ENCODE data around the gene FBXL4.

The FBXL4 gene

DNA sequence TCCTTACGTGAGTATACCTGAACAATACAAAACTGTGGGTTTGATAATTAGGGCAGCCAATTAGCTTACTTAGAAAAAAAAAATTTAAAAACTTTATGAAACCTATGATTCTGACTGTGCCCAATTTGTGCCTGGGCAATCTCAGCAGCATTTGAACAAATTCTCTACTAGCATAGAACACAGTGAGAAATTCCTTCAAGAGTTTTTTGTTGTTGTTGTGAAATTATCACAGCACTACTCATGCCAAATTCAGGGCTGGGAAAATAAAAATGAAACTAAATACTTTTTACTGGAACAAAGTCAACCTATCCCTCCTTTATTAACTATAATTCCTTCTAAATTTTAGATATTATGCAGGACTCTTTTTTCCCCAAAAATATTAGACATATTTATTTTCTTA is 70.5 kb downstream of the FBXL4 start:
- DNase-seq, result no peak

DNA sequence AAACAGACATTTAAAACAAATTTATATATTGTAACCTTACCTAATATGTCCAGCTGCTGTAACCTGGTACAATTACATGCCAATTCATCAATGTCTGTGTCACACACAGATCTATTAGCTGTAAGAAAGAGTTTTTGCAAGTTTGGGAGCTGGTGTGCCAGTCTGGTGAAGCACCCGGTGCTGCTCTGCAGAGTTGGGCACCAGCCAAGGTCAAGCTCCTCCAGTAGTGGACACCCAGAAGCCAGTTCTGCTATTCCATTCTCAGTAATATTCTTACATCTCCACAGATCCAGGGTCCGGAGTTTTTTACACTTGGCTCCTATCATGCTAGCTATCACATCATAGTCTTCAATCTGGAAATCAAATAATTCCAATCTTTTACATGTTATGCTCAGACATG is 72.4 kb downstream of the FBXL4 start:
- DNase-seq, result no peak

DNA sequence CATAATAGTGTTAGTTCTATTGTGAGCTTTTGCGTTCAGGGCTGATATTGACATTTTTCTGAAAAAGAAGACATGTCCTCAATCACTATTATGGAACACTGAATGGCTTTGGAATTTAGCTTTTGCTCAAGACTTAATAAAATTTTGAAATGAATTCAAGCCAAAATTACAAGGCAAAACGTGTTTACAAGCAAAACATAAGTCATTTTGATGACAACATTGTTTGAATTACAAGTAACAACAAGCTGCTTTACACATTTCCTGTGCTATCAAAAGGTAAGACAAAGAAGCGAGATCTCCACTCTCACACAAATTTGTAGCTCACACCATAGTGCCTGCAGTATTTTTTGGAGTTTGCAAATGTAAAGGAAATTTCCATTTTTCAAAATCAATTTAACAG is 75.9 kb downstream of the FBXL4 start:
- no peak for DNase-seq

DNA sequence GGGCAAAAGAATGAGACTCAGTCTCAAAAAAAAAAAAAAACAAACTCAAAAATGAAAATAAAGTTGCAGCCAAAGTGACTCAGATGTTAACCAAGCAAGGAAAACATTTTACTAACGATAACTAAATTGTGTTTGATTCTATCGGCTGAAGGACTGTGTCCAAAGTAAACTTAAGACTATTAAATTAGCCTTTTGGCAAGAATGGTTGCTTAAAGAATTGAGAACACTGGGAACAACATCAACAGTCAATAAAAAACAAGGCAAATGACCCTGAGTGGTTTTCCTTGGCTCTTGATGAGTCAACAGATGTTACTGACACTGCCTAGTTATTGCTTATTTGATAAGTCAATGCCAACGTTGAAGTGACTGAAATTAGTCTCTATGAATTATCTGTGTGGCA is 76.7 kb downstream of the FBXL4 start:
- no peak for DNase-seq

DNA sequence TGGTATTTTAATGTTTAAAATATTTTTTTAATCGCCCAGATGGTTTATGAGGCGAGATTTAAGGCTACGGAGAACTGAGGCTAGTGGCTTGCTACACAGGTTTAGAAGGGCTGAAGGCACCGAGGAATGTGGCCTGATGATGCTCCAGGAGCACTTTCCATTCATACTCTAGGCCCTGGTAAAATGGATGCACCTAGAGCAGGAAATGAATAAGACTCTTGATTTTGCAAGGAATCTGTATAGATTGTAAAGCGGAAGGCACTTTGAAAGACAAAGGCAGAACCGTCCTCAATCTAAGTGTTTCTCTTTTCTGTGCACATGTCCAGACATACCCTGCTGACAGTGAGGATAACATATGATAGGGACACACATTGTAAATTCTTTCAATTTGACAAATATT is 83.2 kb downstream of the FBXL4 start:
- DNase-seq, result no peak

DNA sequence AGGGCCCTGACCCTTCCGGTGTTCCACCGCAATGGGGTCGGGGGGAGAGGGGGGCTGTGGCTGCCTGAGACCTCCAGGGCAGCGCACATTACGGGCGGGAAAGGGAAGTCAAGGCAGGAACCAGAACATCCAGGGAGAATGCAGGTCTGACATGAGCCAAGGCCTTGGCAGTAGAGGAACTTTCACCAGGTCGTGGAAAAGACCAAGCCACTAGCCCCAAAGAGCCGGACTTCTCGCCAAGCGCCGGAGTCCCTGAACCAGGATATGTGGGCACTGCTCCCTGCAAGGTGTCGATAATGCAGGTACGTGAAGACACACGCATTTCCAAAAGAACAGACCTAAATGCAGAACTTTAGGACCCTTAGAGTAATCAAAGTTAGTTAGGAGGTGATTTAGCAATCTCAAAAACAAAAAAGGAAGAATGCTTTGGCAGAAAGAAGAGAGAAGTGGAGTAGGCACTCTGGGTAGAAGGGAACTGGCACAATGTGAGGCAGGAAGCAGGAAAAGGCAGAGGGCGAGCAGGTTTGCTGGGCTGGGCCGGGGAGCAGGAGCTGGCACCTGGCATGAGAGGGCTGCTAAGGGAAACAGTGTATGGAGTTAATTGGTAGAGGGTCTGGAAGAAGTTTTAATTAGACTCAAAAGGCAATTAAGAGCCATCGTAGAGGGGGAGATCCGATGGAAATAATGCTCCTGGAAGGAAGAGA is 99.1 kb downstream of the FBXL4 start:
- no peak for DNase-seq

DNA sequence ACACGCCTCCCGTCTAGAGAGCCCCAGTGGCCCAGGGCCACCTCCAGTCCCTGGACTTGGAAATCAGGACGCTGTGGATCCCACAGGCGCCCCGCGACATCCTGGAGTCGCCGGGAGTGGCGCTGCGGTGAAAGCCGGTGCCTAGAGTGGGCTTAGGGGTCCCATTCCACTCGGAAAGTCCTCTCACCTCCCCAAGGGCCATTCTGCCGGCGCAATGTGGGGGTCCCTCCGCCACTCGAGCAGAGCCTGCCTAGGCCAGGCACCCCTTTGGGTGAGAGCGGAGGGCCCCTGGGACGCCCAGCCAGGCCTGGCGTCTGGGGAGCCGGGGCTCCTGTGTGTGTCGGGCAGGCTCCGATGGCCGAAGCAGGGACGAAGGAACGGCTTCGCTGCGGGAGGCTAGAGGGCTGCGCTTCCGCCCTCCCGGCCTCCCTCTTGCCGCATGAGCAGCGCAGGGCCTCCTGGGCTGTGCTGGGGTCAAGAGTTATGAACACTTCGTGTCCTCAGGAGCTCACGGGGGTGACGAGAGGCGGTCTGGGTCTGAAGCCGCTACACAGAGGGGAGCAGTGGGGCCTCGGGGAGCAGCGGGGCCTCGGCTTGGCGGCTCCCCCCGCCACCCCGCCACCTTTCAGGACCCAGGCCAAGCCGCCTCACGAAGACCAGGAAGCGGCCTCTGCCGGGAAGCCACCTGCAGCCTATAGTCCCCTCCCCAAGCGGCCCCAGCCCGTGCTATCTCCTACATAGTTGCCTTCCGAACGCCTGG is 99.8 kb downstream of the FBXL4 start:
- DNase-seq, result no peak

DNA sequence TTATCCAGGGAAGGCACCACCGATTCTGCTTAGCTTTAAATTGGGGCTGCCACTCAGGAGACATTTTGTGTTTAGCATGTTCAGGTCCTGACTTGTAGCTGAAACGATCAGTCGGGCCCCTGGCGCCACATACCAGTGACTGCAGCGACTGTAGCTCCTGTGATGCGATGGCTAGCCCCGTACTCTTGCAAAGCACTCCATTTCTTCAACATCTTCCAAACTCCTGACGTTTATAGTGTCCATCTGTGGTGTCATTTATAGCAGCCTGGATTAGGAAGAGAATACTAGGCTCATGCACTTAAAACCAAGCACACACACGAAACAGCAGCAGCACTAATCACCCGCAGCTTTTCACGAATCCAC is 100.3 kb downstream of the FBXL4 start:
- DNase-seq, result no peak

DNA sequence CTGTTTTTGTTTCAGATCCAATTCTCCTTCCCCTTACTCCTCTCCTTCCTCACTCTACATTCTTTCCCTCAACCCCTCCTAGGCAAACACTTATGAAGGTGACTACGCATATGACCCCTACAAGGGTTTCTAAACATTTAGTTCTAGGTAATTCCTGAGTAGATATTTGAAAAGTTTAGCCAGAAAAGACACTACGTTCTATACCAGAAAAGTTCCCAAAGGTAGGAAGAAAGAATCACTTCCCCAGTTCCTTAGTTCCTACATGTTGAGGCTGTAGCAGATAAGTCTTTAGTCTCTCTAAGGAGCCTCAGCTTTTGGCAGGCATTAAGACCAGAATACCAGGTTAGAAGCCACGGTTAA is 101.7 kb downstream of the FBXL4 start:
- DNase-seq, result no peak

DNA sequence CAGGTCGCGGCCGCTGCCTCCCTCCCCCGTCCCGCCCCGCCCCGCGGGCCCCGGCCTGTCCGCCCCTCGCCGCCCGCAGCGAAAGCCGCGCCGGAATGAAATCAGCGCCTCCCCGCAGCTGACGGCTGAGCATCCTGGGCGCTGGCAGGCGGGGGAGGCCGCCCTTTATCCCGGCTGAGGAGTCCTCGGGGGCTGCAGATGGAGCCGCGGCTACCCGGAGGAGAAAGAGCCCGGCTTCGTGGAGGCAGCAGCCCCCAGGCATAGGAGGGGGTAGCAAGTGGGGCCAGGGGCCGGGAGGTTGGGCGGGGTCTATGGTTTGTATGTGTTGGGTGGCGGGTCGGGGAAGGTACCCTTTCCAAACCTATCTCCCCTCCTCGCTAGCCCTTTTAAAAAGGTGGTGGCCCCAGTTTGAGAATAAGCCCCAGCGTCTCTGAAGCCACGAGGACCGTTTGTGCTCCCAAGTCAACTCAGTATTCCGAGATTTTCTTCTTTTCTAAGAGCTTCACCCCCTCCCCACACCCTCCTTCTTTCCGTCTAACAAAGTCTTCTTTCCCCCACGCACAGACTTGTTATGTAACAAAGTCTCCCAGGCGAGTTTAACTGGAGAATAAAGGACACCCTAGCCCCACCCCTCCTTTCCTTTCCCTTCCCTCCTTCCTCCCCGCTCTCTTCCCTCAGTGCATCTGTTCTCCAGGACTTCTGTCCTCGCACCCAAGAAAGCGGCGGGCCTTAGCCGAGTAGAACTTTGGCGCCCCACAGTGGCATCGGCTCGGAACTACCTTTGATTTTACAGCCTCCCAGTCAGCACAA is 102.3 kb downstream of the FBXL4 start:
- peak; percentile 60 for DNase-seq

DNA sequence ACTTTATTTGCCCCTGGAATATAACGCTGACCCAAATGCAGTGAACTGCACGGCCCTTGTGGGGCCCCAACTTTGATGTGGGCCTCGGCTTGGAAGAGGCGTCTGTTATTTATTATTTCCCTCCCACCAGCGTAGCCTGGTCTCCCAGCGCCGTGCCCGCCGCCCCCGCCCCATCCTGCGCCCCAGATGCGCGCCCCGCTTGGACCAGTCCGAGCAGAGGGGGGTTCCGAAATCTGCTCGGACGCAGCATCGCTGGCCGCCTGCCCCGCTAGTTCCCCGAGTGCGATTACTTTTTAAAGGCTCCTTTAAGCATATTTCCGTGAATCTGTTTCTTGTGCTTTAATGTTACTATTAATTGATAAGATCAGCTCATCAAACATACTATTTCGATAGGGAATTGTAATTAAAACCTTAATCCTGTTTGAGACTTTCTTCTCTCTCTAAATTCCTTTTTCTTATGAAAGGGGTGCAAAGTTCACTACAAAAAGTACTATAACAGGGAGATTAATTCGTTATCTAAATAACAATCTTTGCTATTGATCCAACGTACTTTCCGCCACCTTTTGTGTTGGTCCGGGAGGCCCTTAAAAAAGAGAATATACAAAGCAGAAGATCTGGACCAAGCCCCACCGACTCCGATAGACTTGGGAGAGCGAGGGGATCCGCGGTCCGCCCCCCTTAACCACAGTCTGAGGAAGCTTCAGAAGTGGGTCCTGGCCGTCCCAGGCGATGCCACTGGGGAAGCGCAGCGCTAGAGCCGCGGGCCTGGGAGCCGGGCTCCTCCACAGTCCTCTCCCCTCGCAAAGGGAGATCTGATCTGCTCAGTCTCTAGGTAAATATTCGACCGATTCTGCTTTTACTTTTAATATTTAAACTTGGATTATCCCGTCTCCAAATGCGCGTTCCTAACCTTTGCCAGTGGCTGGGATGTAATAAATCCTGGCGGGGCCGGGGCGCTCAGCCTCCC is 103.2 kb downstream of the FBXL4 start:
- DNase-seq, result no peak

DNA sequence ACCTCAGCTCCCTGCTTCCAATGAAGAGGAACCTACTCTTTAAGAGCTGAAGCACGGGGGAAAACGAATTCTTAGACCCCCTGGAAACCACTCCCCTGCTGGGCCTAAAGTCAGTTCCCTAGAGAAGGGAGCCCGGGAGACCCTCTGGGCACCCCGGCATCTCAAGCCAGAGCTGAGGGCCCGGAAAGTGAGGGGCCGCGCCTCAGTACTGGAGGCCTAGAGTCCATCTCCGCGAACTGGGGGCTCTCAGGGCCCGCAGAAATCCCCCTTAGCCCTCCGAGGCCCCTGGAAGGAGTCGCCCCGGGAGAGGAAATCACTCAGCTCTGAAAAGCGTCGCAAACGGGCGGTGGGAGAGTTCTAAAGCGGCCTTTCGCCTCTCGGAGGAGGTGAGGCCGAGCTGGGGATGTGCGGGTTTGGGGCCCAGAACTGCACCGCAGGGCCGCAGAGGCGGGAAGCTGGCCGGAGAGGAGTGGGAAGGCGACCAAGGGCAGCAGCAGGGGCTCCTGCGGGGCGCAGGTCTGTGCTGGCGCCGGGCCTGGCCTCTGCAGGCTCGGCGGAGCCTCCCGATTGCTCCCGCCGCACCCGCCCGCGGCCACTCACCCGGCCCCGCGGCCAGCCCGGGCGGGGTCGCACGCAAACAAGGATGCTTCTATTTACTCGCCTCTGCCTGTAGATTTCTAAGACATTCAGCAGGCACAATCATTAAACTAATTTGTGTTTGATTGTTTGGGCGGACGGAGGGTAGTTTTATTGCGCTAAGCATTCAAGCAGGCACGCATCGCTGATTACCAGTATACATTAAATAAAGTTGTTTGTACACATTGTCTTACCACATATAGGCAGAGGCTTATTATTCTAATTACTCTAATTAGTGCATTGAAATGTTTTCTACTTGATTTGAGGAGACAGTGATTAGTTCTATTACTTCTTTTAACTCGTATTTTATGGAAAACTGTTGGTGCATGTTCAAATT is 104.2 kb downstream of the FBXL4 start:
- DNase-seq, result no peak

DNA sequence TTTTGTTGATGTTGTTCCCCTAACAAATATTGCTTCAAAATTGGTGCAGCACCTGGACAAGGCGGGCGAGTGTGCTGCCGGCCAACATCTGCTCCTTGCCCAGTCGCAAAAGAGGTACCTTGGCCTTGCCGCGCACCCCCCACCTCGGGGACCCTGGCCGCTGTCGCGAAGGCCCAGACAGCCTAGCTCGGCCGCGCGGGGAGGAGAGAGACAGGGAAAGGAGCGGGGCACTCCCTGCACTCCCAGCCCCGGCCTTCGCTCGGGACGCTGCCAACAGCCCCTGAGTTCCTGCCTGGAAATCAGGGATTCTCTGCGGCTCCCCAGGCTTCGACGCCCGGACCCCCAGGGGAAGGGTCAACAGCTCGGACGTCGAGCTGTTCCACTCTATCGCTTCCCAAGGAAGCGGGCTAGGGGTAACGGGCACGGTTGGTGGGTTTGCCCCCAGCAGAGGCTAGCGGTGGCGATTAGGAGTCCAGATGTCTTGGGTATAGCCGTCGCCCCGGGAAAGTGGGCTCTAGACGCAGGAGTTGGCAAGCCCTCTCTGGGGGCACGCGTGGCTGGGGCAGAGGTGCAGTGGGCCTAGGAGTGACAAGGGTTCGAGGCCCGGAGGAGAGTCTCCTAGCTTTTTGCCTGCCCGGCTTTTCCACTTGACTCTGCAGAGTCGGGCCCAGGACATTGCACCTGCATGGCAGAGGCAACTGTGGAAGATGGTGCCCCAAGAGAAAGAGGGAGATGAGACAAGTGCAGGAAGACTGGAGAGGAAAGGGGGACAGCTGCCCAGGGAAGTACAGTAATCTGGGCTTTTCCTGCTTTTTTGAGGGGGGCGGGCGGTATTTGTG is 105.2 kb downstream of the FBXL4 start:
- no peak for DNase-seq

DNA sequence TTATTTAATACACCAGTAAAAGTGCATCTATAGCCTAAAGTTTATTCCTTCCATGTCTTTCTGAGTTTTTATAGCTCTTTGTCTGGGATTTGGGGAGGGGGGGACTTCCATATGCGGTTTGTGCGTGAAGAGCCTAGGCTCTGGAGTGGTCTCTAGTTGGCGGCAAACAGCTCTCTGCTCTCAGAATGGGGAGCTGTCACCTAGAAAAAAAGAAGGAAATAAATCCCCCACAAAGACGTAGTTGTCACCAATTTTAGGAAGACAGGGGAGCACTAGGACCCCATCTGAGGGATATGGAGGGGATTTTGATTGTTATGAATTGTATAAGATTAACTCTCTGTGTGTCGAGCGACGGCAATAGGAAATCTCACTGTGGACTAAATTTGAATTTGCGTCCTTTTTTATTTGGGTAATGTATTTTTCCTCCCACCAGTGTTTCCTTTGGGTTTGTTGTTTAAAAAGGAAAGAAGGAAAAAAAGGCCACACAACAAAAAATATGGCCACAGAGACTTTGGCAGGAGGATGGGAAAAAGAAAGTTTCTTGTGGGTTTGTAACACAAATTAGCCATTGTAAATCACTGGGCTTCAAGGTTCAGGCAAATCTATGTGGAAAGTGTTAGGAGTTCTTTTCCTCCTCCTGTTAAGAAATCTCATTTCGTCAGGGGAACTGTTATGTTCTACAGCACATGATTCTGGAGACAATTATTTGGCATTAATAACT is 106.0 kb downstream of the FBXL4 start:
- no peak for DNase-seq

DNA sequence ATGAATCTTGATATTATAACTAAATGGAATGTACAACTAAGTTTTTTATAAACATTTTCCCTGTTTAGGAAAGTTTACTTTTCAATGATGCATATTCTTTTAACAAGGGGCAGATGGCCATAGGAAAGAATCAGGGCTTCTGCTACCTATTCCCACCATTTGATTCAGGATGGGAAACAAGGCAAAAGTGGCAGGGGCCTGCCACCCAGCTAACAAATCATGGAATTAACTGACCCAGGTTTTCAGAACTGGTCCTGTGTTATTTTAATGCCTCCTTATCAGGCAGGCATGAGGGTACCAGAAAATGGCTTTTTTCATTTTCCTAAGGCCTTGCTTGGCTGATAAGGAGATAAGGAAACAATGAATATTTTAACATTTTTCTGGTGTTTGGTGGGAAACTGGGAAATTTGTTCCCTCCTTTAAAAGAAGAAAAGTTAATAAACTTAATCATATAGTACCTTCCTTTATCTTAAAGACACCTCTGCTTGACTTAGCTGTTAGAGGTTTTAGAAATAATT is 106.7 kb downstream of the FBXL4 start:
- DNase-seq, result no peak

DNA sequence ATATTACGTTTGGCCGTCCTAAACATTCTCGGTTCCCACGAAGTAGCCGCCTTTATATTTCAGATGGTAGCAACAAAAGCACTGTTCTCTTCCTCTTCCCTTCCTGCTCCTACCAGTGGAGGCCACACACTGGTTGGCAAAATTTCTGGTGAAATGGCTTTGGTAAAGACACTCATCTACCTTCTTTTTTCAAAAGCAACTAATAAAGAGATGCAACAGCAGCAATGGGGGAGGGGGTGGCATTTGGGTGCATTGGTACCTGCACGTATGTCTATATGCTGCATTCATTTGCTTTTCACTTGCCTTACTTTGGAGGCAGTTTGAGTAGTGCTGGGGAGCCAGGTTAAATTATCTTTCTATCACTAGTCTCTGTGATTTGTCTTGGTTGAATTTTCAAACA is 107.4 kb downstream of the FBXL4 start:
- DNase-seq, result no peak

DNA sequence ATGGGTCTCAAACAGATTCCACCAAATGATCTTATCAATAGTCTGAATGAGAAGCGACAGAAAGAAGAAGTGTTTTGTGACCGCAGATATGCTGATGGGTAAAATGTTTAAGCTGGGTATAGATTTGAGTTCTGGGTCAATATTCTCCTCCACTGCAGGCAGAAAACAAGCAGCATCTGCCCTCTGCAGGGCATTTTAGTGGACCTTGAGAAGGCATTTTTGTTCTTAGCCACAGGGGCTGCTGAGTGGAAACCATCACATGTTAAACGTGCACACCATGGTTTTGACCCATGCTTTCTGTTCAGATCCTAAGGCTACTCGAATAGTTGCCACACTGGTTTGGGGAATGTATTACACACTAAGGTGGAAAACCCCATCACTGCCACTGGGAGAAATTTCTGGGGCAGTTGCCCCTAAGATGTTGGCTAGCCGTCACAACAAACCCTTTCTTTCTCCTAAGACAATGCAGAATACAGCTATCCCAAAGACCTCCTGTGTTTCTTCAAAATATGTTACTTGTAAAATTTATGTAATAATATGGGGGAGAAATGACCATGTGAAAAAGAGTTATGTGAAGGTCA is 107.9 kb downstream of the FBXL4 start:
- DNase-seq, result no peak

DNA sequence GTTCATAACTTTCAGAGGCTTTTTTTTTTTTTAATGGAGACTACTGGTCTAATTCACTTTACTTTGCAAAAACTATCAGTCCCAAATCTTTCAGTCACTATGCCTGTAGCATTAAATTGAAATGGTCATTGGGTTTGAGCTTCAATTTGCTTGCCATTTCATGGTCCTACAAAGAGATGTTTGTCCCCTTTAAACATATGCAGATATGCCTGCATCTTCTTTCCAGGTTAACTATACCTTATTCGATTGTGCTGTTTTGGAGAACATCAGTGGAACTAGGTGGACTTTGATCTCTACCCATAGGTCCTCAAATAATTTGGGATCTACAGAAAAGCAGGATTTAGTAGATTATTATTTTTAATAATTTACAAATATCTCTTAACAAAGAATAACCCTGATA is 108.8 kb downstream of the FBXL4 start:
- DNase-seq, result no peak

DNA sequence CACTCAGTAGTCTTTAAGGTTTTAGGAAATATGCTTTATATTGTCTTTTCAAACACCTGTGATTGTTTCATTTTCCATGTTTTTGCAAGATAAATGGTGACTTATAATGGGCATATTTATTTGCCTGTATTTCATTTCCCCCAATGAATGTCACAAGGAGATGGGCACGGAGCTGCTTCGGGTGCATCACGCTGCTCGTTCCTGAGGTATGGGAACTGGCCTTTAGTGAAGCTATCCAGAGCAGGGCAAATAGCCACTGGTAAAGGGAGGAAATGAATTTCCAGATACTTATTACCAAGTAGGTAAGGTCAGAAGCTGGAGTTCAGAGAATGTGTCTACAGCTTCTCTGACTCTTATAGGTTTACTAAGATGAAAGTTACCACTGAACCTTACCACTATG is 109.7 kb downstream of the FBXL4 start:
- DNase-seq, result no peak

Measured in KG1 (cell line).